WTC11 (cell line): ENCODE measurements around the gene PCYOX1L. TPM values are rescaled to one million over a fixed set of nuclear protein-coding genes. Genes with fewer than 3 reads are reported as not detected.

Source experiments
- ATAC-seq: fragments of 200-7000 bp; cut with Tn5 transposase; 2 replicates; pipeline ENCODE4 v1.10.0; 2021; ENCODE audit warnings: mild to moderate bottlenecking, moderate library complexity
- CTCF ChIA-PET: fragments of 300-600 bp; sonication (Branson Sonifier 250); formaldehyde crosslinking; loops from one replicate; lab custom pipeline; 2021; ENCODE audit warnings: antibody characterized with exemption; lab: Charles Lee
- POLR2A ChIA-PET: fragments of 350-600 bp; sonication (Branson Sonifier 250); formaldehyde crosslinking; loops from one replicate; lab custom pipeline; 2021; ENCODE audit warnings: antibody characterized with exemption; lab: Charles Lee
- DNase-seq: peaks from one replicate; pipeline ENCODE4 v3.0.0; 2021; ENCODE audit warnings: low spot score
- H3K27ac Mint-ChIP-seq: 2 replicates; pipeline ENCODE4 v1.8.0; 2021; ENCODE audit warnings: mixed read lengths
- H3K27me3 Mint-ChIP-seq: 2 replicates; pipeline ENCODE4 v1.8.0; 2021; ENCODE audit warnings: low read depth, mild to moderate bottlenecking, moderate library complexity, mixed read lengths
- H3K36me3 Mint-ChIP-seq: 2 replicates; pipeline ENCODE4 v1.8.0; 2021; ENCODE audit warnings: mixed read lengths
- H3K4me1 Mint-ChIP-seq: 2 replicates; pipeline ENCODE4 v1.8.0; 2022; ENCODE audit warnings: mixed read lengths
- H3K4me3 Mint-ChIP-seq: 2 replicates; pipeline ENCODE4 v1.8.0; 2021; ENCODE audit warnings: mild to moderate bottlenecking, moderate library complexity, mixed read lengths
- H3K9me3 Mint-ChIP-seq: 2 replicates; pipeline ENCODE4 v1.8.0; 2021; ENCODE audit warnings: mixed read lengths
- AFF4 ChIP-seq: sonication (generic); formaldehyde crosslinking; IDR thresholded peaks from 2 replicates; pipeline ENCODE4 v1.8.1; 2023; ENCODE audit warnings: mild to moderate bottlenecking, missing genetic modification reagents, borderline replicate concordance
- ATF2 ChIP-seq: sonication (generic); formaldehyde crosslinking; IDR thresholded peaks from 2 replicates; pipeline ENCODE4 v1.8.1; 2022; ENCODE audit warnings: low read depth, missing genetic modification reagents, borderline replicate concordance
- EMX1 ChIP-seq: fragments of 250-450 bp; sonication (Bioruptor Pico); IDR thresholded peaks from 2 replicates; pipeline ENCODE4 v1.8.0; 2021; ENCODE audit warnings: mild to moderate bottlenecking
- ETV6 ChIP-seq: sonication (generic); formaldehyde crosslinking; IDR thresholded peaks from 2 replicates; pipeline ENCODE4 v1.8.1; 2022; ENCODE audit warnings: mild to moderate bottlenecking, missing genetic modification reagents
- GRHL2 ChIP-seq: fragments of 250-450 bp; sonication (Bioruptor Pico); IDR thresholded peaks from 2 replicates; pipeline ENCODE4 v1.8.0; 2022; ENCODE audit warnings: mild to moderate bottlenecking, moderate library complexity; ENCODE audit not compliant: insufficient replicate concordance, severe bottlenecking
- KAT7 ChIP-seq: sonication (generic); formaldehyde crosslinking; IDR thresholded peaks from 2 replicates; pipeline ENCODE4 v1.8.1; 2023; ENCODE audit warnings: missing genetic modification reagents, mild to moderate bottlenecking, borderline replicate concordance
- MAX ChIP-seq: sonication (generic); formaldehyde crosslinking; IDR thresholded peaks from 2 replicates; pipeline ENCODE4 v1.8.0; 2022; ENCODE audit warnings: mild to moderate bottlenecking, missing genetic modification reagents
- NFE2L1 ChIP-seq: sonication (generic); formaldehyde crosslinking; IDR thresholded peaks from 2 replicates; pipeline ENCODE4 v1.8.1; 2023; ENCODE audit warnings: missing genetic modification reagents
- NR2C2 ChIP-seq: sonication (generic); formaldehyde crosslinking; IDR thresholded peaks from 2 replicates; pipeline ENCODE4 v1.8.0; 2022; ENCODE audit warnings: mild to moderate bottlenecking, missing genetic modification reagents
- PRRX2 ChIP-seq: fragments of 250-450 bp; sonication (Bioruptor Pico); IDR thresholded peaks from 2 replicates; pipeline ENCODE4 v1.8.0; 2021; ENCODE audit warnings: mild to moderate bottlenecking
- RELA ChIP-seq: sonication (generic); formaldehyde crosslinking; IDR thresholded peaks from 2 replicates; pipeline ENCODE4 v1.8.1; 2022; ENCODE audit warnings: missing genetic modification reagents, mild to moderate bottlenecking, borderline replicate concordance
- SMAD3 ChIP-seq: sonication (generic); formaldehyde crosslinking; IDR thresholded peaks from 2 replicates; pipeline ENCODE4 v1.8.0; 2022; ENCODE audit warnings: missing genetic modification reagents, mild to moderate bottlenecking, borderline replicate concordance
- STAT6 ChIP-seq: sonication (generic); formaldehyde crosslinking; conservative IDR thresholded peaks from 2 replicates; pipeline ENCODE4 v1.8.1; 2023; ENCODE audit warnings: mild to moderate bottlenecking, low read depth, missing genetic modification reagents, moderate library complexity
- USF1 ChIP-seq: sonication (generic); formaldehyde crosslinking; IDR thresholded peaks from 2 replicates; pipeline ENCODE4 v1.8.0; 2022; ENCODE audit warnings: mild to moderate bottlenecking, missing genetic modification reagents
- USF2 ChIP-seq: sonication (generic); formaldehyde crosslinking; IDR thresholded peaks from 2 replicates; pipeline ENCODE4 v1.8.1; 2023; ENCODE audit warnings: mild to moderate bottlenecking, missing genetic modification reagents, moderate library complexity
- ZBTB21 ChIP-seq: sonication (generic); formaldehyde crosslinking; IDR thresholded peaks from 2 replicates; pipeline ENCODE4 v1.8.1; 2023; ENCODE audit warnings: mild to moderate bottlenecking, missing genetic modification reagents, borderline replicate concordance
- ZNF232 ChIP-seq: sonication (generic); formaldehyde crosslinking; IDR thresholded peaks from 2 replicates; pipeline ENCODE4 v1.8.0; 2022; ENCODE audit warnings: mild to moderate bottlenecking, missing genetic modification reagents
- ZNF425 ChIP-seq: fragments of 250-450 bp; sonication (Bioruptor Pico); conservative IDR thresholded peaks from 2 replicates; pipeline ENCODE4 v1.9.0; 2021; ENCODE audit warnings: mild to moderate bottlenecking
- ZNF512 ChIP-seq: sonication (generic); formaldehyde crosslinking; IDR thresholded peaks from 2 replicates; pipeline ENCODE4 v1.8.1; 2022; ENCODE audit warnings: missing genetic modification reagents, borderline replicate concordance
- total RNA-seq: library from RNA; stranded (reverse); gene quantifications from 3 replicates; pipeline ENCODE4 v1.2.3, GENCODE V29; 2021

PCYOX1L gene
- total RNA-seq, 1 experiment from 2014 or later: 8.1 TPM

- TF ChIP-seq KAT7 (CRISPR knock-in tag): no peak
- TF ChIP-seq ETV6 (CRISPR knock-in tag): no peak
- no peak for TF ChIP-seq MAX (CRISPR knock-in tag)
These were observed 6.9 kb downstream of the PCYOX1L start (continued) for GRCh38 chr5:149364719-149365118.

GRCh38 chr5:149365418-149365817, 7.6 kb downstream of the PCYOX1L start:
- POLR2A ChIA-PET: no interaction called here
- no peak for TF ChIP-seq SMAD3 (CRISPR knock-in tag)
- no peak for TF ChIP-seq USF1 (CRISPR knock-in tag)
- TF ChIP-seq USF2 (CRISPR knock-in tag): no peak
- TF ChIP-seq AFF4 (CRISPR knock-in tag): no peak
- no peak for TF ChIP-seq RELA
- TF ChIP-seq EMX1 (CRISPR knock-in tag): no peak
- TF ChIP-seq ZNF425 (CRISPR knock-in tag): no peak
- TF ChIP-seq NFE2L1 (CRISPR knock-in tag): no peak
- TF ChIP-seq ATF2 (CRISPR knock-in tag): no peak
- TF ChIP-seq PRRX2 (CRISPR knock-in tag): no peak
- CTCF ChIA-PET: interaction anchor here (0.8 to 8.6 kb wide), 7 partner anchors 9 to 246 kb away, joined by 3 to 146 read pairs (median 18); partner anchors contain the start of genes IL17B and PCYOX1L

GRCh38 chr5:149366169-149366729, 8.4 kb downstream of the PCYOX1L start:
- Mint-ChIP-seq H3K36me3 (no peaks in the 10 kb centered on the region; the same call in 1 of the 2 replicates), H3K4me3 (no peak overlapping the region), H3K4me1 (peaks cover 15% of the 10 kb centered on the region), H3K9me3 (no peaks in the 10 kb centered on the region), H3K27me3 (no peaks in the 10 kb centered on the region), H3K27ac (no peak overlapping the region)
- ChIA-PET POLR2A (no interaction called here), CTCF (interaction anchor here (0.8 to 8.6 kb wide), 19 partner anchors 9 to 252 kb away, joined by 3 to 146 read pairs (median 7); partner anchors contain the start of genes ARHGEF37, IL17B and PCYOX1L)
- ATAC-seq (no peak), DNase-seq (no peak)
- TF ChIP-seq ZBTB21 (CRISPR knock-in tag) (no peak), ZNF512 (CRISPR knock-in tag) (no peak), STAT6 (no peak), GRHL2 (CRISPR knock-in tag) (no peak), ZNF232 (no peak), PRRX2 (CRISPR knock-in tag) (no peak), NR2C2 (CRISPR knock-in tag) (no peak)

More at GRCh38 chr5:149365418-149365817, 7.6 kb downstream of the PCYOX1L start:
- Mint-ChIP-seq H3K27ac (no peak overlapping the region), H3K9me3 (no peaks in the 10 kb centered on the region), H3K4me1 (peaks cover 11% of the 10 kb centered on the region), H3K27me3 (no peaks in the 10 kb centered on the region), H3K4me3 (no peak overlapping the region), H3K36me3 (no peaks in the 10 kb centered on the region; the same call in 1 of the 2 replicates)
- DNase-seq (no peak), ATAC-seq (no peak)
